Activated CD4-positive, alpha-beta memory T cell treated with anti-CD3 and anti-CD28 coated beads, Interleukin-2, amount 10 ng/mL, durations not matched to agents 7 days and 5 days (primary cell): ENCODE data around the gene ASIC4. TPM values are rescaled to one million over a fixed set of nuclear protein-coding genes. Genes with fewer than 3 reads are reported as not detected.

ENCODE experiments used
- CTCF ChIA-PET: fragments of 350-600 bp; sonication (Branson Sonifier 250); formaldehyde crosslinking; loops from one replicate; lab custom pipeline; 2021; ENCODE audit warnings: antibody characterized with exemption, inconsistent platforms; lab: Charles Lee
- POLR2A ChIA-PET: fragments of 350-600 bp; sonication (Branson Sonifier 250); formaldehyde crosslinking; loops from one replicate; lab custom pipeline; 2021; ENCODE audit warnings: antibody characterized with exemption; lab: Charles Lee
- DNase-seq: peaks from one replicate; pipeline ENCODE4 v3.0.0-alpha.2; 2020
- H3K27ac Mint-ChIP-seq: one replicate; pipeline ENCODE4 v1.8.0; 2021; ENCODE audit warnings: mild to moderate bottlenecking, mixed read lengths
- H3K27me3 Mint-ChIP-seq: one replicate; pipeline ENCODE4 v1.8.0; 2021; ENCODE audit warnings: mixed read lengths
- H3K36me3 Mint-ChIP-seq: one replicate; pipeline ENCODE4 v1.8.0; 2021; ENCODE audit warnings: low read depth, mixed read lengths
- H3K4me1 Mint-ChIP-seq: one replicate; pipeline ENCODE4 v1.8.0; 2021; ENCODE audit warnings: mixed read lengths
- H3K4me3 Mint-ChIP-seq: one replicate; pipeline ENCODE4 v1.8.0; 2021; ENCODE audit warnings: mild to moderate bottlenecking, mixed read lengths
- H3K9me3 Mint-ChIP-seq: one replicate; pipeline ENCODE4 v1.8.0; 2021; ENCODE audit warnings: mixed read lengths
- total RNA-seq, 2 experiments: library from RNA; stranded (reverse); gene quantifications; one replicate each; pipeline ENCODE4 v1.2.3, GENCODE V29; 2021

ASIC4 gene
- total RNA-seq, 2 experiments from 2014 or later, result 0.13 TPM; not detected in 1

DNA sequence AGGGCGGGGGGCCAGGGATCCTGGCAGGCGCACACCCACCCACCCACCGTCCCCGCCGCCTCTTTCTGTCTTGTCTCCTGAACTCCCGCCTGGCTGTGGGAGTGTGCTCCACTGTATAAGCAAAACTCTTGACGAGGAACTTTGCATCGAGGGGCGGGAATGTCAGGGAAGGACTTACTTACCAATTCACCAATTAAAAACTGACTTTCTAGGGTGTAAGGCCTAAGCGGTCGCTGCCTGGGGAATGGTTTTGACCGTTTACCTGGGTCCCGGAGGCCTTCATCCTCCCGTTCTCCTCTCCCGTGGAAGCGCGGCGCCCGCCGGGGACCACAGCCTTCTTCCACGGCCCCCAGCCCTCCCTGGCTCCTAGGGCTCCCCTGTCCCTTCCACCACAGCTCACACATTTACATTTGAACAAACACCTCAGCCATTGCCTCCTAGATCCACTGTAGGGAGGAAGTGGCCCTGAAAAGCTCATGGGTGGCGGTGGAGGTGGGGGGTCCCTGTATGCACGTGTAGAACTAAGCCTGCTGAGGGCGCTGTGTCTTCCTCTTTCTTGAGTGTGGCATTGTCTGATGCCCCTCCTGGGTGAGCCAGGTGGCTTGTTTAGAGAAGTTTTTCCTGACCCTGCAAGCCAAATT, 8.9 kb downstream of the ASIC4 start:
- Mint-ChIP-seq H3K27me3 (peaks cover 78% of the 10 kb centered on the region), H3K27ac (no peak overlapping the region), H3K4me1 (peaks cover 2% of the 10 kb centered on the region), H3K4me3 (no peak overlapping the region), H3K9me3 (no peaks in the 10 kb centered on the region), H3K36me3 (no peaks in the 10 kb centered on the region)
- CTCF ChIA-PET, result interaction anchor here (0.7 to 2.0 kb wide), 5 partner anchors 20 to 47 kb away, joined by 3 to 7 read pairs (median 4); partner anchors contain the start of genes CHPF and TMEM198
- no peak for DNase-seq
- POLR2A ChIA-PET, result no interaction called here

GRCh38 chr2:219524817-219525216, 10.5 kb downstream of the ASIC4 start:
- Mint-ChIP-seq H3K27ac (no peak overlapping the region), H3K4me3 (no peak overlapping the region), H3K36me3 (no peaks in the 10 kb centered on the region), H3K4me1 (peaks cover 2% of the 10 kb centered on the region), H3K27me3 (peaks cover 80% of the 10 kb centered on the region), H3K9me3 (no peaks in the 10 kb centered on the region)
- ChIA-PET CTCF (interaction anchor here (1.2 to 2.0 kb wide), 3 partner anchors 16 to 30 kb away, joined by 3 to 7 read pairs (median 5); partner anchors contain the start of genes CHPF and TMEM198), POLR2A (no interaction called here)
- DNase-seq, result no peak

- ChIA-PET CTCF (interaction anchor here (0.6 to 8.5 kb wide), 5 partner anchors 14 to 50 kb away, joined by 3 to 175 read pairs (median 4); partner anchors contain the start of gene GMPPA), POLR2A (no interaction called here)
- H3K9me3 Mint-ChIP-seq, result no peaks in the 10 kb centered on the region
- H3K4me3 Mint-ChIP-seq, result no peak overlapping the region
- peaks cover 2% of the 10 kb centered on the region for H3K4me1 Mint-ChIP-seq
- DNase-seq, result no peak
- peaks cover 82% of the 10 kb centered on the region for H3K27me3 Mint-ChIP-seq
- H3K27ac Mint-ChIP-seq, result no peak overlapping the region
- no peaks in the 10 kb centered on the region for H3K36me3 Mint-ChIP-seq
Observed at GRCh38 chr2:219525533-219526232, 11.4 kb downstream of the ASIC4 start.

GRCh38 chr2:219526320-219527075, 12.2 kb downstream of the ASIC4 start:
- H3K4me1 Mint-ChIP-seq, result peaks cover 2% of the 10 kb centered on the region
- no peak overlapping the region for H3K4me3 Mint-ChIP-seq
- POLR2A ChIA-PET, result no interaction called here

DNA sequence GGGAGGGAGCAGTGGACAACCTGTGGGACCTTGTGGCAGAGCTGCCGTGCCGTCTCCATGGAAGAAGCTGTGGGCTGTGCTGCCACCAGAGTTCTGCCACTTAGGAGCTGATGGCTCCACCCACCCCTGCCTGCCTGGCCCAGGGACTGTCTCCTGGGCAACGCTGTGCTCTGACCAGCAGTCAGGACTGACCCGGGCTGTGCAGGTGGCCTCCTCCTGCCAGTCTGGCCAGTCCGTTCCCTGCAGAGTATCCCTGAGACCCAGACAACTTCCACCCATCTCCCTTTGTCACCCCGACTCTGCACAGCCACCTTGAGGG, 12.8 kb downstream of the ASIC4 start:
- Mint-ChIP-seq H3K36me3 (no peaks in the 10 kb centered on the region), H3K4me3 (no peak overlapping the region), H3K4me1 (peaks cover 1% of the 10 kb centered on the region), H3K9me3 (no peaks in the 10 kb centered on the region), H3K27me3 (peaks cover 78% of the 10 kb centered on the region), H3K27ac (no peak overlapping the region)
- DNase-seq, result no peak
- ChIA-PET CTCF (interaction anchor here (1.9 to 8.5 kb wide), 3 partner anchors 14 to 124 kb away, joined by 10 to 175 read pairs (median 75); partner anchors contain the start of gene GMPPA), POLR2A (no interaction called here)

More at GRCh38 chr2:219526320-219527075, 12.2 kb downstream of the ASIC4 start:
- H3K9me3 Mint-ChIP-seq, result no peaks in the 10 kb centered on the region
- no peaks in the 10 kb centered on the region for H3K36me3 Mint-ChIP-seq
- DNase-seq, result no peak
- no peak overlapping the region for H3K27ac Mint-ChIP-seq
- H3K27me3 Mint-ChIP-seq, result peaks cover 80% of the 10 kb centered on the region
- CTCF ChIA-PET, result interaction anchor here (0.6 to 8.5 kb wide), 6 partner anchors 15 to 124 kb away, joined by 3 to 175 read pairs (median 7); partner anchors contain the start of gene GMPPA

GRCh38 chr2:219527472-219527871, 13.2 kb downstream of the ASIC4 start:
- no peaks in the 10 kb centered on the region for H3K4me1 Mint-ChIP-seq
- ChIA-PET POLR2A (no interaction called here), CTCF (interaction anchor here (1.1 to 8.5 kb wide), 6 partner anchors 14 to 125 kb away, joined by 4 to 175 read pairs (median 33); partner anchors contain the start of gene GMPPA)
- H3K9me3 Mint-ChIP-seq, result no peaks in the 10 kb centered on the region
- H3K4me3 Mint-ChIP-seq, result no peak overlapping the region
- no peak for DNase-seq
- H3K27me3 Mint-ChIP-seq, result peaks cover 77% of the 10 kb centered on the region
- no peaks in the 10 kb centered on the region for H3K36me3 Mint-ChIP-seq
- H3K27ac Mint-ChIP-seq, result no peak overlapping the region

DNA sequence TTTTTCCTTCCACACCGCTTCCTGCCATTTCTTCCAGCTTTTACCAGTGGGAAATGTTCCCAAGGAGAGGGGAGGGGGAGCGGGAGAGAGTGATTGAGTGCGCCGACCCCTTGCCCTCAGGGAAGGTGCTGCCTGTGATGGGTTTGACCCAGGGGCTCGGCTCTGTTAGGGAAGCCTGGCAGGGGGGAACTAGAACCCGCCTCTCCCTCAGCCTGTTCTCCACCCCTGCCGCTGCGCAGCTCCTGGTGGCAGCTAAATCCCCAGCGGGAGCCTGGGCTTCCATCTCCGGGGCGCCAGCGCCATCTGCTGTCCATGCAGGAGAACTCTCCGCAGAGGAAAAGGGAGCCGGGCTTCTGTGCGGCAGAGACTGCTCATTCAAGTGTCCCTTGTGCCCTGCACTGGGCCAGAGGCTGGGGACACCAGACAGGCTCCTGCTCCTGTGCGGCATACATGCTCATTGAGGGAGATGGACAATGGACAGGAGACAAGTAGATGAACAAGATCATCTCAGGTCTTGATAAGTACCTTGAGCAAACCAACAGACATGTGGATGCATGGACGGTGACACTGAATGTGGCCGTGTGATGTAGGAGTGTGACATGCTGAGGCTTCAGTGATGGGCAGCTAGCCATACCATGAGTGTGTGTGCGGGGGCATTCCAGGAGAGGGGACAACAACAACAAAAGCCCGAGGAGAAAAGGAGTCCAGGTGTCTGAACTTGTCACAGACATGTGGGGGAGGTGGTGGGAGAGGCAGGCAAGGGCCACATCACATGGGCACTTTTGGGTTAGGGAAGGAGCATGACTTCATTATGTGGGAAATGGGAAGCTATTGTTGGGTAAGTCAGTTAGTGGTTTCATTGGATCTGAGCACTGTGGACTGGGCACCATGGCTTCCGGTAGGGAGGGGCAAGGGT, 16.0 kb downstream of the ASIC4 start:
- Mint-ChIP-seq H3K36me3 (no peaks in the 10 kb centered on the region), H3K4me3 (no peak overlapping the region), H3K27me3 (peaks cover 61% of the 10 kb centered on the region), H3K9me3 (no peaks in the 10 kb centered on the region), H3K27ac (no peak overlapping the region), H3K4me1 (no peaks in the 10 kb centered on the region)
- POLR2A ChIA-PET, result interaction anchor here (0.8 to 1.5 kb wide), 5 partner anchors 10 to 35 kb away, joined by 3 to 4 read pairs (median 3); partner anchors contain the start of gene GMPPA
- CTCF ChIA-PET, result interaction anchor here (0.6 to 8.5 kb wide), 33 partner anchors 9 to 324 kb away, joined by 3 to 175 read pairs (median 5); partner anchors contain the start of genes ASIC4, CHPF, DNPEP and GMPPA
- peak; percentile 84 for DNase-seq

- H3K27ac Mint-ChIP-seq, result no peak overlapping the region
- no peak overlapping the region for H3K4me3 Mint-ChIP-seq
- POLR2A ChIA-PET, result interaction anchor here (1.1 kb wide), 1 partner anchor 31 kb away, joined by 3 read pairs; no protein-coding TSS in a partner anchor
- no peaks in the 10 kb centered on the region for H3K9me3 Mint-ChIP-seq
- H3K36me3 Mint-ChIP-seq, result no peaks in the 10 kb centered on the region
- peaks cover 49% of the 10 kb centered on the region for H3K27me3 Mint-ChIP-seq
- DNase-seq, result no peak
- no peaks in the 10 kb centered on the region for H3K4me1 Mint-ChIP-seq
- CTCF ChIA-PET, result interaction anchor here (1.1 to 8.5 kb wide), 7 partner anchors 9 to 133 kb away, joined by 3 to 175 read pairs (median 25); partner anchors contain the start of gene GMPPA
Observed at GRCh38 chr2:219531639-219532377, 17.5 kb downstream of the ASIC4 start.

GRCh38 chr2:219532378-219532649, 18.0 kb downstream of the ASIC4 start:
- DNase-seq, result no peak
- Mint-ChIP-seq H3K27me3 (peaks cover 46% of the 10 kb centered on the region), H3K4me1 (no peaks in the 10 kb centered on the region), H3K4me3 (no peak overlapping the region), H3K27ac (no peak overlapping the region), H3K9me3 (no peaks in the 10 kb centered on the region), H3K36me3 (no peaks in the 10 kb centered on the region)
- ChIA-PET CTCF (interaction anchor here (4.4 to 8.5 kb wide), 2 partner anchors 8 to 35 kb away, joined by 25 to 175 read pairs; partner anchors contain the start of gene GMPPA), POLR2A (no interaction called here)

DNA sequence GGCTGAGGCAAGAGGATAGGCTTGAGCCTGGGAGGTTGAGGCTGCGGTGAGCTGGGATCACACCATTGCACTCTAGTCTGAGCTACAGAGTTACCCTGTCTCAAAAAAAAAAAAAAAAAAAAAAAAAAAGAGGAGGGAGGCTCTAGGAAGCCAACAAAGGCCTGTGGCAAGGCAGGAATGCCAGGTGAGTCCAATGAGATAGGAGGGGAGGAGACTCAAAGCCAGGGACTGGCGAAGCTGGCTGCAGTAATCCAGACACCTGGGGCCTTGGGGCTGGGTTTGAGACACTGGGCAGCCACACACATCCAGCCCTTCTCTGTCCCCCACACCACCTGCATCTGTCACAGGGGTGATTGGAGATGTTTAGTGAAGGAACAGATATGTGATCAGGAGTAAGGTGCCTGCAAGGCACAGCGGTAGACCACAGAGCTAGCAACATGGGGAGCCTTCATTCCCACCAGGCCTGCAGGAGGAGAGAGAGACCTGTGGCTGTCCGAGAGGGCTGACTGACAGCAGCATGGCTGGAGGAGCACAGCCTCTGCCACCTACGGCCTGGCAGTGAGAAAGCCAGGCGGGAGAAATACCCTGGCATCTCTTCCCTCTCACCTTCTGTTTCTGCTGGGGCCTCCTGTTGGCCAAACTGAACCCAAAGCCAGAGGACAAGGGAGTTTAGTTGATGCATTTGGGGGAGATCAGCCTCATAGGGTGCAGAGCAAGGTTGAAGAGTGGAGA, 19.8 kb downstream of the ASIC4 start:
- no peaks in the 10 kb centered on the region for H3K36me3 Mint-ChIP-seq
- no peak overlapping the region for H3K4me3 Mint-ChIP-seq
- ChIA-PET CTCF (interaction anchor here (8.5 kb wide), 1 partner anchor 37 kb away, joined by 175 read pairs; the partner anchor contains the start of gene GMPPA), POLR2A (no interaction called here)
- peaks cover 32% of the 10 kb centered on the region for H3K27me3 Mint-ChIP-seq
- H3K27ac Mint-ChIP-seq, result no peak overlapping the region
- H3K4me1 Mint-ChIP-seq, result no peaks in the 10 kb centered on the region
- DNase-seq, result no peak
- H3K9me3 Mint-ChIP-seq, result no peaks in the 10 kb centered on the region

GRCh38 chr2:219536425-219536824, 22.1 kb downstream of the ASIC4 start:
- no peak overlapping the region for H3K4me3 Mint-ChIP-seq

More at GRCh38 chr2:219536425-219536824, 22.1 kb downstream of the ASIC4 start:
- Mint-ChIP-seq H3K36me3 (peaks cover 7% of the 10 kb centered on the region), H3K9me3 (no peaks in the 10 kb centered on the region), H3K27ac (no peak overlapping the region), H3K4me1 (peaks cover 4% of the 10 kb centered on the region), H3K27me3 (peaks cover 10% of the 10 kb centered on the region)
- DNase-seq, result no peak
- ChIA-PET CTCF (interaction anchor here (1.3 kb wide), 1 partner anchor 153 kb away, joined by 3 read pairs; no protein-coding TSS in a partner anchor), POLR2A (no interaction called here)
